Left renal cortex interstitium (tissue), 4 donors: ENCODE data around the gene CAPZB. TPM values are rescaled to one million over a fixed set of nuclear protein-coding genes. Genes with fewer than 3 reads are reported as not detected.
A peak's percentile ranks its signal among the peaks of the same experiment; 100 is the strongest.
"Not testable (repeated sequence)": the region's sequence is repeated elsewhere in the genome, so short reads cannot be mapped to it uniquely, and the experiment has no call there.

Source experiments
- DNase-seq, 4 donors: peaks; one replicate each; pipeline ENCODE4 v3.0.0-alpha.2; 2013; ENCODE audit warnings: low read depth in 4 of 4, low spot score in 2 of 4, missing footprints in 1 of 4
- polyA plus RNA-seq, 4 donors: library from polyadenylated mRNA; unstranded; fragments of 120-200 nt; gene quantifications; one replicate each; pipeline ENCODE4 v1.2.1, GENCODE V29; 2013; ENCODE audit not compliant: insufficient read length in 4 of 4

The CAPZB gene
- polyA plus RNA-seq, 4 donors = 225 to 279 (median 246) TPM

DNA sequence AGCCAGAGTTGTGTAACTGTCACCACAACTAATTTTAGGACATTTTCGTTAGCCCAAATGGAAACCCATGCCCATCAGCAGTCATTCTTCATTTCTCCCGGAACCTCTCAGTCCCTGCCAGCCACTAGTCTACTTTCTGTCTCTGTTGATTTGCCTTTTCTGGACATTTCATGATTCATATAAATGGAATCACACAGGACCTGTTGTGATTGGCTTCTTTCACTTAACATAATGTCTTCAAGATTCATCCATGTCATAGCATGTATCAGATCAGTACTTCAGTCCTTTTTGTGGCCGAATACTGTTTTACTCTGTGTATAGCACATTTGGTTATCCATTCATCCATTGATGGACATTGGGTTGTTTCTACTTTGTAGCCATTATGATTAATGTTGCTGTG, 166.1 kb downstream of the CAPZB start:
- no peak for DNase-seq

DNA sequence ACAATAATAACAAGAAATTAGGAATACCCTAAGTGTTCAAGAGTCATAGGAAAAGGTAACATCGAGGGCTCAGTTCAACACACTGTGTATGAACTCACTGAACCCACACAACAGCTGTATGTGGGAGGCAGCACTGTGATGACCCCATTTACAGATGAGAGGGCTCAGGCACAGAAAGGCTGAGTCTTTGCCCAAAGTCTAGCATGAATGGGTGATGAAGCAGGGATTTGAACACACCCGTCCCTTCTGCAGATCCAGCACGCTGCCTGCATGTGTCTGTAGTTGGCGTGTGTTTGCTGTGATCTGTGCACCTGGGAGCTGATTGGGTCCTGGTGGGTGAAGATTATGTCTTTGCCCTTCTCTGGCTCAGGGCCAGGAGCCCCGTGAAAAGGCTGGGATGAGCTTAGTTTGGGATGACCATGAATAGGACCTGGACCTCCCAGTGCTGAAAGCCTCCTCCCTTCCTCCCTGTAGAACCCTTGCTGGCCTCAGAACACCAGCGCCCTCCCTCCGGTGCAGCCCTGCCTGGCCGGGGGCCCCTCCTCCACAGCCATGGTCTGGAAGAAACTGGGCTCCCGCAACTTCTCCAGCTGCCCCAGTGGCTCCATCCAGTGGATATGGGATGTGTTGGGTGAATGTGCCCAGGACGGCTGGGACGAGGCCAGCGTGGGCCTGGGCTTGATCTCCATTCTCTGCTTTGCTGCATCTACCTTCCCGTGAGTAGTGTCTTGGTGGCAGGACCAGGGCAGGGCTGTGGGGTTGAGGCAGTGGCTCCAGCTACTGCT, 168.0 kb downstream of the CAPZB start:
- DNase-seq = no peak

DNA sequence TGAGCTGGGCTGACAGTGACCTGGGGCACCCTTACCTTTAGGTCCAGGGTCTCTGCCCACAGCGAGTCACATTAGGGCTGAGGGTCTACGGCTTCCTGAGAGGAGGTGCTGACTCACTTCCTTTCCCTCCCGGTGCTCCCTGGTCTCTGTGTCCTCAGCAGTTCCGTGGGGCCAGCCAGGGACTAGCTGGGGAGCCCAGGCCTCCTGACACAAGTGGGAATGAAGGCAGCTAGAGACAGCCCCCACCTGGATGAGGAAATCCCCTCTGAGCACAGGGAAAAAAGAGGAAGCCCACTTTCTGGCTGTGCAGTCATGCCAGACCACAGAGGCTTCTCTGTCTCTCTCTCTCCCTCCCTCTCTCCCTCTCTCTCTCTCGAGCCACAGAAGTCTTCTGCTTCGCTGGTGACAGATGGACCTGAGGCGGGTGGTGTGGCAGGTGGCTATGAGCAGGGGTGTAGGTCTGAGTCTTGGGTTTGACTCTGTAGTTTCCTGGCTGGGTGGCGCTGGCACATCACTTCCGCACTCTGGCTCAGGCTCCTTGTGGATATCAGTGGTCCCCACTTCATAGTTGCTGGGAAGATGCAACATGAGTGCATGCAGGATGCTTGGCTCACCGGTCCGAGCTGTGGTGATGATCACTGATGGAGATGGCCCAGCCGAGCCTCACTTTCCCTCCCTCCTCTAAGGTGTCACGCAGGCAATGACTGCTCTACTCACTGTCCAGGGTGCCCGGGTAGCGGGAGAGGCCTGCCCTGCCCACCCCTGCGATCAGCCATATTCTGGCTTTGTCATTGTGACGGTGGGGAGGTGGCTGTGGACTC, 169.8 kb downstream of the CAPZB start:
- DNase-seq = no peak

DNA sequence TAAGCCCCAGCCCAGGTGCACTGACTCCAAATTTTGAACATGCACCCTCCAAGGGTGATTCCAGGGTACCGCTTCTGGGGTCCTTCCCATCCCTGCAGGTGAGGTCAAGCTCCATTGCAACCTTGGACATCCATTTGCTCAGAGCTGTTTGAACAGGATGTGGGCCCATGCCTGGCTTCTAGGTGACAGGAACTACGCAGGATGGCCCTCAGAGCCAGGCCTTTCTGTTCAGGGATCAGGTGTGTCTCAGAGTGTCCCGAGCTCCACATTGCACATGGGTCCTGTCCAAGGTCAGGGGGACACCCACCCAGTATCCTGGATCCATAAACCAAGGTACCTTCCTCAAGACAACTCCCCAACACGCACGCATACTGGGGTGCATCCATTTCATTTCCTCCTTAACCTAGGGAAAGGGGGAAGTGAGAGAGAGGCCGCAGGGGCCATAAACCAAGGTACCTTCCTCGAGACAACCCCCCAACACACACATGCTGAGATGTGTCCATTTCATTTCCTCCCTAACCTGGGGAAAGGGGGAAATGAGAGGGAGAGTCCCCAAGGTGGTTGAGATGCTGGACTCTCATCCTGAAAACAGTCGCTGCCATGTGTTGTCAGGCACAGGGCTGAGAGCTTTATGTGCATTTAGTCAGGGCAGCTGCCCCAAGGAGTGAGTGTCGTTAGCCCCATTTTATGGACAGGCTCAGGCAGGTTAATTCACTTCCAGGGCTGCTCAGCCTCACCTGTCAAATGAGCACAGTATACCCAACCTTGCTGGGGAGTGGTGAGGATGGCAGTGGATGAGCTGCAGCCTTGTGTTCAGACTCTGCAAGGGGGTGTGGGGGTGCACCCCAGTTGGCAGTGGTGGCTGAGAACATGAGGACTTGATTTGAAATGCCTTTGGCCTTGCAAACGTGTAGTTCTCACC, 171.1 kb downstream of the CAPZB start:
- DNase-seq = no peak

DNA sequence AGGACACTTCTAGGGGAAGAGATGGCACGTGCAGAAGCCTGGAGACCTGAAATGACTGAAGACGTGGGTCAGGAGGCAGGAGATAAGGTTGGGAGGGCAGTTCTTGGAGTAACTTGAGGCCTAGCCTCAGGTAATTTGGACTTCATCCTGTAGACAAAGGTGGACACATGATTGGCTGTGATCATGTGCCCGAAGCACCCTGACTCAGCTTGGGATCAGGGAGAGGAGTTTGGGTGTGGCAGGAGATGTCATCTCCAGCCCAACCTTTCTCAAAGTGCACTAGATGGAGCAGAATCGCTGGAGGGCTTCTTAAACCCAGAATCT, 171.7 kb downstream of the CAPZB start:
- DNase-seq = no peak

DNA sequence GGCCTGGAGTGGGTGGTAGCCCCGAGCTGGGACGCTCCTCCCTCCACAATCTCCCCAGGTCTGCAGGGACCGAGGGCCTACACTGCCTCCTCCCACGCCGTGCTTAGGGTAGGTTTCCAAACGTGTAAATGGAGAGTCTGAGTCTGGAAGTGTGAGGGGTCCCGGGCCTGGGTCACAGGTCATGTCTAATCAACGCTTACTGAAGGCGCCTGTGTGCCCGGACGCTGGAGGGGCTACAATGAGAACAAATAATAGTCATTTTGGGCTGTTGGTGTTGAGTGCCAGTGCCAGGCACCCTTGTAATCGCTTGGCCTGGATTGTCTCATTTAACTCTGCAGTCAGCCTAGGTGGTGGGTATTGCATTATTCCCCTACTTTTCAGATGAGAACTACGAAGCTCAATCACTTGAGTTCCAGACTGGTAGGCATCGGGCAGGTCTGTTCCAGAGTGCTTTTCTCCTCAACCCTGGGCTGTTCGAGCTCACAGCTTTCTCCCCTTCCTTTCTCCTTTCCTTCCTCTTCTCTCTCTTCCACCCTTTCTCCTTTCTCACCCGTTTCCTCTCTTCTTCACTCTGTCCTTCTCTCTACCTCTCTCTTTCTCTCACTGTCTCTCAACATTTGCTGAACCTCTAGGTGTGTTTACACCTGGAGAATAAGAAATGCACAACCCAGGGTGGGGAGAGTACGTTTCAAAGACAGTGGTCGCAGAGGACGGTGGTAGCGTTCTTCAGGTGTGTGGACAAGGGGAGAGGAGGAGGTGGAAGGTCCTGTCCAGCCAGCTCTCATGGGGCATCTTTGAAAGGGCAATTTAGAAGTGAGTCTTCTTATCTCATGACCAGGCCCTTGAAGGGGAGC, 172.3 kb downstream of the CAPZB start:
- peak in 1 of 4 donors; percentile 1 for DNase-seq

DNA sequence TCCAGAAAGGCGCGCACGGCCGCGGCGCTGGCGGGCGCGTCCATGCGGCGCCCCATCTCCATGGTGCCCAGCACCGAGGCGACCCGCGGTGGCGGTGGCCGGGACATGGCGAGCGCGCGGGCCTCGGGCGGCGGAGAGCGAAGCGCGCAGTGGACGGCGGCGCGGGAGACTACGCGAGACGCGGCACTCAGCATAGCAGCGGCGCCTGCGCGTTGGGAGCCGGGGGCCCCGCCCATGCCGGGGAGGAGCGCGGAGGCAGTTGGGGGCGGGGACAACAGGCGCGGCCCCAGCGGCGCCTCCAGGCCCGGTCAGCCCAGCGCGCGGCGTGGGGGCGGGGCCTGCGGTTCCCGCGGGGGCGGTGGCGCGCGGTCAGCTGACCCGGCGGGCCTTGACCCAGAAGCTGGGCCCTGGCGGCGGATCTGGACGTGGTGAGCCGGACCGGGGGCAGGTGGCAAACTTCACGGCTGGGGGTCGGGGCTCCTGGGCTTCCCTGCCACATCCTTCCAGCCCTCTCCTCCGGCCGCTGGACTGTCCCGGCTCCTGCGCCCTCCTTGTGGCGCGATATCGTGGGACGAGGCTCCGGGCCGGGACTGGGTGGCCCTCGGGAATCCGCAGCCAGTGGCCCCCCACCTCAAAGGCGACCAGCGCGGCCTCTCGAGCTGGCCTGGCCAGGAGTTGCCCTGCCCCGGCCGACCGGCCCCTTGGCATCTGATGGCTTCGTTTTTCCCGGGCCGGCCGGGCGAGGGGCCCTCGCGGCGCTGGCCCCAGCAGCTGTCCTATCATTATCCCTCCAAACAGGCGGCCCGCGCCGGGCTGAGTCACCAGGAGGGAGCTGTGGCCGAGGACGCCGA, 173.2 kb downstream of the CAPZB start, which contains the start of the genes AKR7A2 and SLC66A1:
Gene AKR7A2, minus strand, starts transcription at position 214 of the 851 bp plus-strand sequence. Its CDS starts 20 bp downstream, at position 194.
Gene SLC66A1, plus strand, starts transcription at position 396 of the 851 bp plus-strand sequence. CDS start 5,352 bp downstream, outside the sequence.
- peak; percentile 55 to 89 (median 82) for DNase-seq

DNA sequence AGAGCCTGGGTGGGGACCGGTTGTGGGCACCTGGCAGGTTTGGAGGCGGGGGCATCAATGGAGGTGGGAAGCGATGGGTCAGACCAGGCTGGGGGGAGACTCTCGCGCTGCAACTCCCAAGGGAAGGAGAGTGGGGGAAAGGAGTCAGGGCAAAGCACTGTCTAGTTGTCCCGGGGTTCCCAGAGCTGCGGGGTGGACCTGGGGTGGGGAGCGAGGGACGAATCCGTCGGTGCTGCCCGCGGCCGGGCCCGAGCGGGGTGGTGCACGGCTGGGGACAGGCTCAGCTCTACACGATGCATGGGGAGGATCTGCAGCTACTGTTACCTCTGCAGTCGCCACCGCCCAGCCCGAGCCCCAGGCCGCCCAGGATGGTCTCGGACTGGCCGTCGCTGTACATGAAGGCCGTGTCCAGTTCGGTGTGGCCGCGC, 173.8 kb downstream of the CAPZB start:
- DNase-seq = peak in 1 of 4 donors; percentile 15

DNA sequence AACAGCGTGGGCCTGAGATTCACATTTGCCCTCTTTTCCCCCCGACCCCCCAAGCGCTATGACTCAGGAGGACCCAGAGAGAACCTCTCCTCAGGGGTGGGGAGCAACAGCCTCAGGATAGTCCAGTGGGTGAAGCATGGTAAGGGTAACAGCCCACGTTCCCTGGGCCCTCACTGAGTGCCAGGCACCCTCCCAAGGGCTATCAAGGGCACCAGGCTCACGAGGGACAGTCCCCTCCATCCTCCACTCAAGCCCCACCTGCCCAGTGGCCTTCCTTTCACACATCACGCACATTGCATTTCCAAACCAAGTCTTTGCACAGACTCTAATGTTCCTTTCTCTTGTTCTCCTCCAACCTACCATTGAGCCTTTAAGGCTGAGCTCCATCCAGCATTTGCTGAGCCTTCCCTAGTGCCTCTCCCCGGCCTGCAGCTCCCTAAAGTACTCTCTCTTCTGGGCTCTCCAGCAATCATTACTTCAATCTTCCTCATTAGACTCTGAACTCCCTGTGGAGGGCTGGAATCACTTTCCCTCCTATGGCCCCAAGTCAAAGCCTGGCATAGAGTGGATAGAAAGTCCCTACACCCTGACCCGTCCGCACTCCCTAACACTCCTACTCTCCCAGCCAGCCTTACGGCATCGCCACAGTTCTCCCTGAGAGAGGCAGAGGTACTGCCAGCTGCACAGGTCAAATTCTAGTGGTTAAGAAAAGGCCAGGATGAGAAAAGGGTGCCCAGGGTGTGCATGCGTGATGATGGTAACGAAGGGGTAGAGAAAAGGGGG, 174.4 kb downstream of the CAPZB start:
- no peak for DNase-seq

DNA sequence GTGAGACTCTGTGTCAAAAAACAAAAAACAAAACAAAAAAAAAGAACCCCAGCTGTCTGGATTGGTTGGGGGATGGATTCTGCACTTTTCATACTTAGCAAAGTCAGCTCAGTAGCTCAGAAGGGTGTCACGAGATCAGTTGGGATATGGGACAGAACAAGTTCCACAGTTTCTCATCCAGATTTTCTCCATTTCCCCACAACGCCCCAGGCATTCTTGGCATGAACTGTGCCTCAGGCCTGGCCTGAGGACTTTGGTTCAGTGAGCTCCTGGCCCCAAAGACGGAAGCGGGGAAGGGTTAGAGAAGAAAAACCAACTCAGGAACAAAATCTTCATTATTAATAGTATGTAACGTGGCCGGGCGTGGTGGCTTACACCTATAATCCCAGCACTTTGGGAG, 175.3 kb downstream of the CAPZB start:
- DNase-seq = no peak

DNA sequence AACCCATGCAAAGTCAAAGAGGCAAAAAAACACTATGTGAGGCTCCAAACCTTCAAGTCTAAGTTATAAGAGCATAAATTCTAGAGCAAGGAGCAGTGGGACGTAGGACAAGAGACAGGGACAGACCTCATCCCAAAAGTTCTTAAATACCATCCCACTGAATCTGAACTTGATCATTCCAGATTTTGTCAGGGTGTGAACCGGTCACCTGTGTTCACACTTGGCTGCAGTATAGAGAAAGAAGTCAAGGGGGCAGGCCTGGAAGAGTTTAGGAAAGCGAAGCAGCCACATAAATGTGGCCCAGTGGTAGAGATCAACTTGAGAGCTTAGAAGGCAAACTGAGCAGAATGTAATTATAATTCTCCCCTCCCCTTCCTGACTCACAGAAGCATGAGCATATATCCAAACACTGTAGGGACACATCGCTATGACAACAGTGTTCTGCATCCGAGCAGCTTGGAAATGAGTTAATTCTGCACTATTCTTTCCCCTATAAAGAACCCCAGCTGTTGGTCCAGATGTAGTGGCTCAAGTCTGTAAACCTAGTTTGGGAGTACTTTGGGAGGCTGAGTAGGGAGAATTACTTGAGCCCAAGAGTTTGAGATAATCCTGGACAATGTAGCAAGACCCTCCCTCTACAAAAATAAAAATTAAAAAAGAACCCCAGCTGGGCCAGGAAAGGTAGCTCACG, 176.1 kb downstream of the CAPZB start:
- DNase-seq = no peak

DNA sequence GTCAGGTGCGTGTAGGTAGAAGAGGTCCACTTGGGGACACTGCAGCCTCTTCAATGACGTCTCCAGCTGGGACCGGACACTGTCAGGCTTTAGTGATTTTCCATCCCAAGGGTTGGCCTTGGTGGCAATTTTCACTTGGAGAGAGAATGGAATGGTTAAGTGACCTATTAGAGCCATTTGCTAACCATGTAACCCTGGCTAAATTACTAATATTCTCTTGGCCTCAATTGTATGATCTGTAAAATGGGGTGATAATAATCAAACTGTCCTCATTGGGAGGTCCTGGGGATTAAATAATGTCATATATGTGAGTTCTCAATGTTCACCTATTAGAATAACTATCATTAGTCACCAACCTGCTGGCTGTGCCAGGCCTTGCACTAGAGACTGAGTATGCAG, 176.8 kb downstream of the CAPZB start:
- no peak for DNase-seq

DNA sequence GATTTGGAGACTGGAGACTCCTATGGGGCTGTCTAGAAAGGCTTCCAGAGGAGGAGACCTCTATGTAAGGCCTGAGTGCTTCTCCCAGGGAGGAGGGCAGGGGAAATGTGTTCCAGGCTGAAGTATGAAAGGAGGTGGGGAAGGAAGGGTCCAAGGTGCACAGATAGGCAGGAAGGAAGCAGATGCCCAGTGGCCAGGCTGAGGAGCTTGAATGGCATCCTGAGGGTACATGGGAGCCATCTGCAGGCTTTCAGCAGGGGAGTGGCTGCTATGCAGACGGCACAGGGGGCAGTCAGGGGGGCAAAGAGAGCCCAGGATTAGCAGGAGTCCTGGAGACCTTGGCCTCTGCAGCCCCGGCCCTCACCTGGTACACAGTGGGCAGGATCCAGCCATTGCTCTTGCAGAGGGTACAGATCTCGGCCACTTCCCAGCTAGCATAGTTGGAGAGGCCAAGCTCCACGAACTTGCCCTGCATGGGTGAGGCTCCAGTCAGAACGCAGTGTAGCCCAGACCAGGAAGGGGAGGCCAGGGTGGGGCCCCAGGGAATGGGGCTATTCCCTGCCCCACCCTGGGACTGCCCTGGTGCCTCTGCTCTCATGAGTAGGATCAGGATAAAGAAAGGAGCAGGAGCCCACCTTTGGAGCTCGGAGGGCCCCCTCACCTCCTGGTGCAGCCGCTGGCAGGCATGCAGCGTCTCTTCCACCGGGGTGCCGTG, 177.4 kb downstream of the CAPZB start:
- DNase-seq = no peak

DNA sequence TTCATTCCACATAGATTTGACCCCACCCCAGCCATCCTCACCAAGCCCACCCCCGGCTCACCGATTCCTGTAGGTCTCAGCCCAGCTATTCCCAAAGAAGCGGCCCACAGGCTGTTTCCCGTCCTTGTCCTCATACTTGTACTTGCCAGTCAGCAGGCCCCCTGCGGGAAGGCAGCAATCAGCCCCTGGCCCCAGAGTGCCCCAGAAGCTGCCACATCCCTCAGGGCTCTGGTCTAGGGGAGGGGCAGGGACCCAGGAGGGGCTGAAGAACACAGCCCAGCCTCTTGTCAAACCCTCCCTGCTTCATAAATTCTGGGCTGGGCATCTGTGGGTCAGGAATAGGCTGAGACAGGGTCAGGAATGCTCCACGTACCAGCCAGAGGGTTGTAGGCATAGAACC, 178.4 kb downstream of the CAPZB start:
- no peak for DNase-seq

DNA sequence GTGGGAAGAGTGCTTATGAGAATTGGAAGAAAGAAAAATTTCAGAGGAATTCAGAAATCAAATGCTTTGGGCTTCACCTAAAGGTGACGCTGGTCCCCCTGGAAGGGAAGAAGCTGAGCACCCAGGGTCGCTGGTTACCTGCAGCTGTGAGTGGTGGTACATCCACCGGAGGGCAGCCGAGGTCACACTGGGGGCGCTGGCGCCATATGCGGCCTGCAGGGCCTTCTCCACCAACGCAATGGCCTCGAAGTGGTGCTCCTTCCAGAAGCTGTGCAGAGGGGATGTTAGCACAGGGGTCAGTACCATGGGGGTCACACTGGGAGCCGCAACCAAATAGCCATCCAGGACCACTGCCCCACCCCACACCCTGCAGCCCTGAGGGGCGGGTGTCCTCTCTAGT, 179.5 kb downstream of the CAPZB start:
- no peak for DNase-seq

DNA sequence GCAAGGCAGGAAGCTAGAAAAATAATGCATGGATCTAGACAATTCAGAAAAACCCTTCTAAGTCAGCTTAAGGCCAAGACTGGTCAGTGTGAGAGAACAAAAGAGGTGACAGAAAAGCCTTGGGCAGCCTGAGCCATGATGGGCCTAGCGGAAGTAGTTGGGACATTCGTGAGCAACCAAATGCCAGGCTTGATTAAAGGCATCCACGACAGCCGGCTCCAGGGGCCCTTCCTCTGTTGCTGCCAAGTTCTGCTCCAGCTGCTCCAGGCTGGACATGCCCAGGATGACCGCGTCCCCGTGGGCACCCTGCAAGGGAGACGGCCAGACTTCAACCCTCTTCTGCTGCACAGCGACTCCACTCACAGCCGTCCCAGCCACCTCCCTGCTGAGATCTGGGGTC, 181.3 kb downstream of the CAPZB start:
- DNase-seq = not testable (repeated sequence)

DNA sequence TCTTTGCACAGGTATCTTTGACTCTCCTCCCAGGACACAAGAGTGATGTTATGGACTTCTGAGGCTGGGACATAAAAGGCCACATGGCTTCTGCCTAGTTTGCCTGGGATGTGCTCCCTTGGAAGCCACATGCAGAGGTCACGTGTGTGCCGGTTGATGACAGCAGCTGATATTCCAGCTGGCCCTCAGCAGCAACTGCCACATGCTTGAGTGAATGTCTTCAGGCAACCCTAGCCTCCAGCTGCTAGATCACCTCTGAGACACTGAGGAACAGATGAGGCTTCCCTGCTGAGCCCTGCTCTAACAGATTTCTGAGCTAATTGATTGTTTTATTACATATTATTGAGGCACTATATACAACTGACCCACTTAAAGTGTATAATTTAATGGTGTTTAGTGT, 185.1 kb downstream of the CAPZB start:
- no peak for DNase-seq
